ENCODE measurements around the gene SYDE1.

Gene SYDE1

GRCh38 chr19:15154002-15154612 lies 46.9 kb downstream of the SYDE1 start:
- peak; percentile 76 for TF ChIP-seq CTCF (conservative IDR thresholded peaks at IDR 0.05; ENCODE audit: control insufficient read depth, insufficient read depth, low read depth, low read length)
- H3K4me3 ChIP-seq (ENCODE audit: control insufficient read depth, low read depth, low read length): no peak overlapping the region
- peak; percentile 61 for DNase-seq (ENCODE audit: low read depth)

DNA sequence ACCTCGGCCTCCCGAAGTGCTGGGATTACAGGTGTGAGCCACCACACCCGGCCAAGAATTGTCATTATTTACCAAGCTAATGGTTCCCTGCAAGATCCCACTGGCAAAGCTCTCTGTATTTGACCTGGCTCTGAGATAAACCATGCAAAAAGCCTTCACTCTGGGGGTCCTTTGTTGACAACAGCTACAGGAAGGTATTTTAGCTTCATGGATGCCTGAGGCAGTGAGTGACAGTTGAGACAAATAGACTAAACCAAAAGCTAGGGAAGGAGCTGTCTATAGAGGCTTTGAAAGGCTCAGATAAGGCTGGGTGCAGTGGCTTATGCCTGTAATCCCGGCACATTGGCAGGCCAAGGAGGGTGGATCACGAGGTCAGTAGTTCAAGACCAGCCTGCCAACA lies 48.1 kb downstream of the SYDE1 start:
- DNase-seq (ENCODE audit: low read depth): no peak
- no peak for TF ChIP-seq CTCF (conservative IDR thresholded peaks at IDR 0.05; ENCODE audit: control insufficient read depth, insufficient read depth, low read depth, low read length)
- H3K4me3 ChIP-seq (ENCODE audit: control insufficient read depth, low read depth, low read length): no peak overlapping the region

- DNase-seq (ENCODE audit: low read depth): no peak
- TF ChIP-seq CTCF (conservative IDR thresholded peaks at IDR 0.05; ENCODE audit: control insufficient read depth, insufficient read depth, low read depth, low read length): no peak
- H3K4me3 ChIP-seq (ENCODE audit: control insufficient read depth, low read depth, low read length): no peak overlapping the region
These were observed 49.2 kb downstream of the SYDE1 start for GRCh38 chr19:15156391-15156790.

GRCh38 chr19:15159251-15159650 lies 52.0 kb downstream of the SYDE1 start:
- TF ChIP-seq CTCF (conservative IDR thresholded peaks at IDR 0.05; ENCODE audit: control insufficient read depth, insufficient read depth, low read depth, low read length): no peak
- peak; percentile 26 for DNase-seq (ENCODE audit: low read depth)

DNA sequence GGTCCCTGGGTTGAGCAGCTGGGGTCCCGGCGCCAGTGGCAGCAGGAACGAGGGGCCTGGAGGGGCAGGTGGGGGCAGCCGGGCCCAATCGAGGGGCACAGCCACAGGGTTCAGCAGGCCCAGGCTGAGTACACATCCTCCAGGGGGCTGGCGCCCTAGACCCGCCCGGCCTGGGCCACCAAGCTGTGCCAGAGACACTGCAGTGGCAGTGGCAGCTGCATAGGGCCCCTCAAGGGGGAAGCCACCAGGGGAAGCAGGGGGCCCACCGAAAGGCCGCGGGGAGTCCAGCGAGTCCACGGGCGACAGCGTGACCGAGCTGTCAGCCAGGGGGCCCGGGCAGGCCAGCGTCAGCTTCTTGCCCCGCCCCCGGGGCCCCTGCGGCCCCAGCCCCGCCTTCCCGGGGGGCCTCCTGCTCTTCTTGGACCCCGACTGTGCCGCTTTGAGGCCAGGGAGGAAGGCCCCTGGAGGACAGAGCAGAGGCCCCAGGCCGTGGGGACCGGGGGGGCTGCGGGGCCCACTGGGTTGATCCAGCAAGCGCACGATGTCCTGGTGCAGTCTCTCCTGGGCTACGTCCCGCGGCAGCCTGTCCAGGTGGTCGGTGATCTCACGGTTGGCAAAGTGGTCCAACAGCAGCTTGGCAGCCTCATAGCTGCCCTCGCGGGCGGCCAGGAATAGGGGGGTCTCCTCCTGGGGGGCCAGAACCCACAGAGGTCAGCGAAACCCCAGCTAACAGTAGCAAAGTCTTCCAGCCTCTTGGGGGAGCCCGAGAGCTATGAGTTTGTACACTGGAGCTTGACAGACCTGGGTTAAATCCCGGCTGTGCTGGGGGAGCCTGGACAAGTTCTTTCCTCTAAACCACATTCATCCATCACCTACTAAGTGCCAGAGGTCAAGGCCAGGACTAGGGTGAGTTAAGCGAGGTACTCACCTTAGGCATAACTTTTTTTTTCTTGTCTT lies 54.1 kb downstream of the SYDE1 start:
- H3K4me3 ChIP-seq (ENCODE audit: control insufficient read depth, low read depth, low read length): no peak overlapping the region
- TF ChIP-seq CTCF (conservative IDR thresholded peaks at IDR 0.05; ENCODE audit: control insufficient read depth, insufficient read depth, low read depth, low read length): peak; percentile 30
- peak; percentile 25 for DNase-seq (ENCODE audit: low read depth)

More at GRCh38 chr19:15159251-15159650, 52.0 kb downstream of the SYDE1 start:
- H3K4me3 ChIP-seq (ENCODE audit: control insufficient read depth, low read depth, low read length): no peak overlapping the region

All from fibroblast of mammary gland (primary cell).